ENCODE data around the gene KCNAB3.

The KCNAB3 gene

DNA sequence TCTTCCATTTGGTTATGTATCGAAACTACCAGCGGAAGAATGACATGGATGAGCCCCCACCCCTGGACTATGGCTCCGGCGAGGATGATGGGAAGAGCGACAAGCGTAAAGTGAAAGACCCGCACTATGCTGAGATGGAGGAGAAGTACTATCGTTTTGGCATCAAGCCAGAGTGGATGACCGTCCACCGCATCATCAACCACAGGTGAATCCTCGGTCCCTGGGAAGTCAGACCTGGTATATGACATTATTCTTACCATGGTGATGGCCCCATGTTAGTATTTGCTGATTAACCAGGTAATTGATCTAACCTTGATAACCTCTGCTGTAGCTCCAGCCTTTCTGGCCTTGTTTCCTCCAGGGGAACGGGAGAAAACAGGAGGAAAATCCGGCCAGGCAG, 32.6 kb downstream of the KCNAB3 start:
- no peak for DNase-seq

DNA sequence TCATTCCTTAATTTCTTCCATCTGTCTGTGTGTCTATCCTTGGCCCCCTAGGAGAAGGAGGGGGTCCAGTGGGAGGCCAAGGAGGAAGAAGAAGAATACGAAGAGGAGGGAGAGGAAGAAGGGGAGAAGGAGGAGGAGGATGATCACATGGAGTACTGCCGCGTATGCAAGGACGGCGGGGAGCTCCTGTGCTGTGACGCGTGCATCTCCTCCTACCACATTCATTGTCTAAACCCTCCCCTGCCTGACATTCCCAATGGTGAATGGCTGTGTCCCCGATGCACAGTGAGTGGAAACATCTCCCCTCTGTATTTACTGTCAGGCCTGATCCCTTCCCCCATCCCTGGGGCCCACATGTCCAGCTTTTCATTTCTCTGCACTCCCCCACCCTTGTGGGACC, 34.8 kb downstream of the KCNAB3 start:
- DNase-seq, result no peak

DNA sequence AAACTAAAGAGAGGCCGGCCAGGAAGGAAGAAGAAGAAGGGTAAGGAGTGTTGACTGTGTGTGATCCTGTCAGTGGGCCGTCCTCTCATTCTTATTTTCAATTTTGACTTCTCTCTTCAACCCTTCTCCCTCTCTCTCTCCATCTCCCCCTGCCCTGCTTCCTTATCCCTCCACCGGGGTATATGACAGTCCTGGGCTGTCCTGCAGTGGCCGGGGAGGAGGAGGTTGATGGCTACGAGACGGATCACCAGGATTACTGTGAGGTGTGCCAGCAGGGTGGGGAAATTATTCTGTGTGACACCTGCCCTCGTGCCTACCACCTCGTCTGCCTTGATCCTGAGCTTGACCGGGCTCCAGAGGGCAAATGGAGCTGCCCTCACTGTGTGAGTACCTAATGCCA, 35.4 kb downstream of the KCNAB3 start:
- DNase-seq, result no peak

DNA sequence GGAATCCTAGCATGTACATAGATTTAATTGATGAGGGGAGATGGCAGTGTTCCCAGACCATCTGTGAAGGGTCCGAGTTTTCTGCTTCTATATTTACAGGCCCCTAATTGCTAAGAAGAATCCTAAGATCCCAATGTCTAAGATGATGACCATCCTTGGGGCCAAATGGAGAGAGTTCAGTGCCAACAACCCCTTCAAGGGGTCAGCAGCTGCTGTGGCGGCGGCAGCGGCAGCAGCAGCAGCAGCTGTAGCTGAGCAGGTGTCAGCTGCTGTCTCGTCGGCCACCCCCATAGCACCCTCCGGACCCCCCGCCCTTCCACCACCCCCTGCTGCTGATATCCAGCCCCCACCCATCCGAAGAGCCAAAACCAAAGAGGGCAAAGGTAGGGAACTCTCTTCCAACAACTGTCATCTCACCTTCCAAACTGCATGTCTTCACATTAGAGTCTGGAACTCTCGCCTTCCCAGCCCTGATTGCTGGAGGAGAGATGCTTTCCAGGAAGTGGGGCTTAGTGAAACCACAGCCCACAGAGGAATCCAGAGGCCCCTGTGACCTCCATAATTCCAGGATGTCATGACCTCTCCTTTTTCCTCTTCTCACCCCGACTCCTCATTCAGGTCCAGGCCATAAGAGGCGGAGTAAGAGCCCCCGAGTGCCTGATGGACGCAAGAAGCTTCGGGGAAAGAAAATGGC, 36.3 kb downstream of the KCNAB3 start:
- no peak for DNase-seq

DNA sequence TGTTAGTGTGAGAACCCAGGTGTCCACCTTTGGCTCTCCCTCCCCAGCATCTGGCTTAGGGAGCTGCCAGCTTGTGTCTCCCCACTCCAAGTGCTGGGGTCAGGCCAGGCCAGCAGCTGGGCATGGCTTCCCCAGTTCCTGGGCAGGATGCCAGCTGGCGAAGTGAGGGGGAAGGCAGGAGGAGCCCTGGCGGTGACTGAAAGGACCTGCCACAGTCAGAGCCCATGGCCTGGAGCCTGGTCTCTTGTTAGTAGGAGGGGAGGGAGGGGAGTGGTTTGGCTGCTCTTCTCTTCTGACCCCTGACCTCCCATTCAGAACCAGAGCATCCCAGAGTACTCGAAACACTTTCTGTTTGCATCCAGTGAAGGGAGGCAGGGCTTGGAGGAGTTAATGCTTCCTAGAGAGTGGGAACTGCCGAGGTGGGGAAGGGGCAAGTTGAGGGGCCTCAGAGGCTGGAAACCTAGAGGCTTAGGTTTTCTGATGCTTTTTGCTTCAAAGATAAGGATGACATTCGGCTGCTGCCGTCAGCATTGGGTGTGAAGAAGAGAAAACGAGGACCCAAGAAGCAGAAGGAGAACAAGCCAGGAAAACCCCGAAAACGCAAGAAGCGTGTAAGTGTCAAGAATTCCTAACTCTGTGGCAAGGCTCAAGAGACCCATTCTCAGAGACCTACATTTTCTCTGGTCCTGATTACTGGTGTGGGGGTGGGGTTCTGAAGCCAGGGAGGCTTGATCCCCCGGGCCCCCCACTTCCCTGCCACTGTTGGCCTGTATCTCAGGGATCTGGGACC, 40.3 kb downstream of the KCNAB3 start:
- peak; percentile 72 for DNase-seq

DNA sequence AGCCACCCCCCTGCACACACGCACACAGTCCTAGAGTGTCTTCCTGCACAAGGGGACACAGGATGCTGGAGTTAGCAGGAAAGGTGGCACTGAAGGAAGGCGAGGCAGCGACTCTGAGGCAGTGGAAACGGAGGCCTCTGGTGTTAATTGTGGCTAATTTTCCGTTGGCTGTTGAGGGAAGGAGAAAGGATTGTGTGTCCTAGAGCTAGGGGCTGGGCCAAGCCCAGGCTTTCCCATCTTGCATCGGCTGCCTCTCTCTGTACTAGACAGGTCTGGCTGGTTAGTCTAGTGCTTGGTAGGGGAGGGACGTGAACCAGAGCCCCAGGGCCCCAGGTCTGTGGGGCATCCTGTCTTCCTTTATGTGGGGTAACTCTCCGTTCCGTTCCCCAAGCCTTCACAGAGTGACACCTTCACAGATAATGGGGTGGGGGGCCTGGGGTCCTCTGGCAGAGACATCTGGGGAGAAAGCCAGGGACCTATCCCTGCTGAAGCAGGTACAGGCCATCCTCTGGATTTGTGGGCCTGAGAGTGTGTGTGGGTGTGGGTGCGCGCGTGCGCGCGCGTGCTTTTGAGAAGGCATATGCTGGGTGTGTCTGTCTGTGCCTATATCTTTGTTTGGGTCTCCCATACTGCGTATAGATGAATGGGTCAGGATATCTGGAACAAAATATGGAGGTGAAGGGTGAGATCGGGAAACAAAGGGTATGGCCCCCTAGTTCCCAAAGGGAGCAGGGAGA, 41.3 kb downstream of the KCNAB3 start, which contains the start of gene CHD3:
Gene CHD3, plus strand, starts transcription at position 606 of the 737 bp plus-strand sequence. CDS start 212 bp downstream, outside the sequence.
- peak; percentile 28 for DNase-seq

DNA sequence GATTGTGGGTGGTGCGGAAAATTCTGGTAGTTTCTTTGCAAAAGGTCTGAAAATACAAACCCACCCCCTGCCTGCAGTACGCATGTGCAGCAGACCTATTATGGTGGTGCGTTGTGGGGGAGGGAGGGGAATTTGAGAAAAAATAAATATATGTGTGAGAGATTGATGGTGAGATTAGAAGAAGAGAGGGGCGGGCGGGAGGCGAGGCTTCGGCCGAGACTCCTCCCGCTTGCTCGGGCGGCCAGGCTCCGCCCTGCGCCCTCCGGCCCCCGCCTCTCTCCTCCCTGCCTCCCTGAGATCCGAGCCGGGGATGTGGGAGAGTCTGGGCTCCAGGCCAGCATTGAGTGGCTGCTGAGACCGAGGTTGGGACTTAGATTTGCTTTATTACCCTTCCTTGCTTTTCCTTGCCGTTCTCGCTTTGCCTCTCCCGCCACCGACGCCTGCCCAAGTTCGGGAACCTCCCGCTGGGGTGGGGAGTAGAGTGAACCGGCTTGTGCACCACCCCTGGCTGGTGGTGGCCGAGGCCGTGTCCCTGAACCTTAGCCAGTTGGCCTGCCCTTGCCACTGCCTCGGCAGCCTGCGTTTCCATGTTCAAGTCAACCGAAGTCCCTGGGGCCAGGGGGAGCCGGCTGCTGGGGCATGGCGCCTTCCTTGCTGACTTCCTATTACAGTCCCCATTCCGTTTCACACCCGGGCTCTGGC, 42.0 kb downstream of the KCNAB3 start:
- peak; percentile 79 for DNase-seq

DNA sequence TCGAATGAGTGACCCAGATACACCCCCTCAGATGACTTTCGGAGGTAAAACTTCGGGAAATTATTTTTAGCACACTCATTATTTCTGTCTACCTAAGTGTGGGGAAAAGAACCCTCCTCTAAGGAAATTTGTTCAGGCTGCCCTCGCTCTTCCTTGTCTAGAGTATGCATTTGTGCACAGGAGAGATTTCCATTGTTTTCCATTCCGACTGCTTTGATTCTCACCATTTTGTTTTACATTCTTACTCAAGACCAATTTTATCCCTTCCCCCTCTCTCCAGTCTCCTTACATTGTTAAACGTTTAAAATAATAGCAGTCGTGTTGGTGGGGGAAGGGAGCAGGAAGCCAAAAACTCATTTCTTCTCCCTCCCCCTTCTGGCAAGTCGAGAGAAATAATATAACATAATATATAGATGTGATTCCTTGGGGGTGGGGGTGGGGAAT, 42.6 kb downstream of the KCNAB3 start:
- DNase-seq, result no peak

DNA sequence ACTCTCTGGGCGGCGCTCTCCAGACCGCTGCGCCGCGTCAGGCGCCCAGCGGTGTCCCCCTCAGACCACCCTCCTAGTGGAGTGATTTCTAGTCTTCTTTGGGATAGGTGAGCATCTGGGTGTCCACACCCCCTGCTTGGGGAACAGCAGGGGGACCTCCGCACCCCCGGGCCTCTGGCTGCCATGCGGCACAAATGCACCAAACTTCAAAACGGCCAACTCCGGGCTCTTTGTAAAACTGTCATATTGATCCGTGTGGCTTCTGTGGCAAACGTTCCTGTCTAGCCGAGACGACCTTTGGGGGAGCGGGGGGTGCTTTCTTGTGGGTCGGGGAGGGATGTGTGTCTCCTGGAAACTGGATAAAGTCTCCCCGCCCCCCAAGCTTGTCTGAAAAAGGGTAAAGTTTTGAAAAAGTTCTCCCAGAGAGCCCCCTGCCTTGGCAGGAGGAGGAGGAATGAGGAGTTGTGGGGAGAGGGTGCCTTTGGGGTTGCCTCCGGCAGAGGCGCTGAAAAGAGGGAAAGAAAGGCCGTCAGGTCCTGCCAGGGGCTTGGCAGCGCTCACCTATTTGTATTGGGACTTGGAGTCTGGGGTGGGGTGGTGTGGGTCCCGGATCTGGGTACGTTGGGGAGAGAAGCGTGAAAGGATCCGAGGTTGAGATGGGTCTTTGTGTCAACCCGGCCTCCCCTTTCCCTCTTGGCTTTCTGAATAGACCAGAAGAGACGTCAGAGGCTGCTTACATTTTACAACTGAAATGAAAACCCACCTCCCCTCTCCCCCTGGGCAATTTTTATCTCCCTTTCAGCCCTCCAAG, 43.2 kb downstream of the KCNAB3 start:
- DNase-seq, result peak; percentile 28

DNA sequence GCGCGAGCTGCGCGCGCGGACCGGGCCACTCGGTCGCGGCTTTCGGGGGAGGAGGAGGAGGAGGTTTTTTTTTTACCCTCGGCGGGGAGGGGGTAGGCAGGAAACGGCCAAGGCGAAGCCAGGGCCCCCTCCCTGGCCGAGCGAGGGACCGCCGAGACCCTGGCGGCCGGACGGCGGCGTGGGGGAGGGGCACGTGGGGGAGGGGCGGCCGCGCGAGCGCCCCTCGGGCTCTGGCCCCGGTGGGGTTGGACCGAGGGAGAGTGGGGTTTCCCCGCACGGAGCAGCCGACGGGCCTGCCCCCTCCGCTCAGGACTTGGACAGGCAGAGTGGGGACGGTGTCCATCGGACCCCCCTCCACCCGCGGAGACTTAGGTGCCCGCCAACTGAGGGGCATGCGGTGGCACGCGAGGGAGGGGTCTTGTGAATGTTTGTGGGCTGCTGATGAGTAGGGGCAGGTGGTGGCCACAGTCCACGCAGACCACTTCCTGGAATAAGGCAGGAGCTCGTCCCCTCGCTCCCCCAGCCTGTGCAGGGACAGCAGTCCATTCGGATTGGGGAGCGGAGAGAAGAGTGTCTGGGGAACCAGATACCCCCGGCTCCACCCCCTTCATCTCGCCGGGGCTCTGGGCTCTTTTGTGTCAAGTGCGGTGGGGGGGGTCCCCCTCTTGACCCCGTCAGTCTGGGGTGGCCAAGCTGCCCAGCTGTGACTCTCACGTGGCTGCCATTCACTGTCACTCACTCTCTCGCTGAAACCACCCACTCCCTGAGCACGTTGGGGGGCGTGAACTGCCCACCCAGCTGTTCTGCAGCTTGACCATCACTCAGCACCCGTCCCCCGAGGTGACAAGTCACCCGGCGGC, 44.1 kb downstream of the KCNAB3 start:
- peak; percentile 60 for DNase-seq

DNA sequence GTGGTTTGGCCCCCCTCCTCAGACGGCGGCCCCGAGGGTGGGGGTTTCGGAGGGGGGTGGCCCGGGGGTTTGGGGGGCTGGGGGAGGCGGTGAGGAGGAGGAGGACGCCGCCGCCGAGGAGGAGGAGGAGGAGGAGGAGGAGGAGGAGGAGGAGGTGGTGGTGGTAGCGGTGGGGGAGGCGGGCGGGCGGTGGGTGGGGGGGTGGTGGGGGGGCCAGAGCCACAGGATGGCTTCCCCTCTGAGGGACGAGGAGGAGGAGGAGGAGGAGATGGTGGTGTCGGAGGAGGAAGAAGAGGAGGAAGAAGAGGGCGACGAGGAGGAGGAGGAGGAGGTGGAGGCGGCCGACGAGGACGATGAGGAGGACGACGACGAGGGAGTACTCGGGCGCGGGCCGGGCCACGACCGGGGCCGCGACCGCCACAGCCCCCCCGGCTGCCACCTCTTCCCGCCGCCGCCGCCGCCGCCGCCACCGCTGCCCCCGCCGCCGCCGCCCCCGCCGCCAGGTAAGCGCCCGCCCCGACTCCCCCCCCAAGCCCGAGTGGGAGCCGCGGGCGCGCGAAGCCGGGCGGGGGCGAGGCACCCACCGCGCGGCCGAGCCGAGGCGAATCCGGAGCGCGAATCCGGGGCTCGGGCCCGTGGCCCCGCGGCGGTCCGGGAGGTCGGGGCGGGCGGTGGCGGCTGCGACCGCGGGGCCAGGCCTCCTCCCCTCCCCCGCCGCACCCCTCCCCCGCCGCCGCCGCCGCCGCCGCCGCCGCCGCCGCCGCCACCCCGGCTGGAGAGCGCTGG, 44.9 kb downstream of the KCNAB3 start:
- no peak for DNase-seq

DNA sequence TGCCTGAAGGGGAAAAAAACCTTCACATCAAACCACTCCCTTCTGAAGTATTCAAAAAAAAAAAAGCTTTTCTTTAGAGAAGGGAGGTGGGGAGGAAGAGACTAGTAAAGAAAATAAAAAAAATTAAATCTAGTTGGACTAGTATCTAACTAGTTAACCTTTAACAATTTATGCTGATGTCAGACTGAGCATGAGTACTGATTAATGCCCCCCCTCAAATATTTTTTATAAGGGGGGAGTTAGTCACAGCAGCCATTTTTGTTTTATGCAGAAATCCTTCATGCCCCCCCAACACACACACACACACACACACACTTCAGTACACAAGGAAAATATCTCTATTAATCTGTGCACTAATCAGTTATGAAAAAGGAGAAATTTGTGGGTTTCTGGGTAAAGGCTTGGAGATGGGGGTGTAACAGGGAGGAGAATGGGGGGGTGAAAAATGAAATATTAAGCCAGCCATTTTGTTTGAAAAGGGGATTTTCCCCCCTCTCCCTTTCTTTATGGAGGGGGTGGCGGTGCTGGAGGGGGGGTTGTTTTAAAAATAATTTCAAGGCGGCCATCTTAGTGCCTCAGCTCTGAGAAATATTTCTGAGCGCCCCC, 45.8 kb downstream of the KCNAB3 start:
- no peak for DNase-seq

DNA sequence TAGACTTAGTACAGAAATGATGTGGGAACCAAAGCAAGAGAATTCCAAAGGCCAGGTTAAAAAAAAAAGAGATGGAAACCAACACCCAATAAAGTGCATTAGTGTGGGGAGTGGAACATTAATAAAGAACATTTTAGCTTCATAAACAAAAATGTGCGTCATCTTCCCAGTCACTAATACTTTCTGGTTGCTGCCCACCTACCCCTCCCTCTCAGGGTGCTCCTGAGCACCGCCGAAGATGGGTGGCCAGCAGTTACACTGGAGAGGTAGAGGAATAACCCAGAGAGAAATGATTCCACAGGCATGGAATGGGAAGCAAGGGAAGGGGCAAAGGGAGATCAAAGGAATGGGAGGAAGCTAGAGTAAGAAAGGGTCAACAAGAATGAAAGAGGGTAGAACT, 47.0 kb downstream of the KCNAB3 start:
- no peak for DNase-seq

DNA sequence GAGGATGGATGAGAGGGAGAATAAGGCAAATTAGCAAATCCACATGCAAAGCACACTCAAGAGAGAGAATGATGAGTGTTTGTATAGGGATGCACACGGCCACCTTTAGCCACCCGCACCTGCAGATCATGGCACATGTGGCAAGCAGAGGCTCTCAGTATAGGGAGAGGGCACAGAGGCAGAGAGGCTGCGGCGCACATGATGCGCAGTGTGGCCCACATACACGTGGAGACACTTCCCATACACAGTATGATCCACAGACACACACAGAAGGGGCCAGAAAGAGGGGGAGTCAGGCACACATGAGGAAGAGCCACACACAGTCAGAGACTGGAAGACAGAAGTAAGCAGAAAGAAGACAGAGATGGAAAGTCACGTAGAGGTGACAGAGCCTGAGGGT, 47.6 kb downstream of the KCNAB3 start:
- DNase-seq, result no peak

DNA sequence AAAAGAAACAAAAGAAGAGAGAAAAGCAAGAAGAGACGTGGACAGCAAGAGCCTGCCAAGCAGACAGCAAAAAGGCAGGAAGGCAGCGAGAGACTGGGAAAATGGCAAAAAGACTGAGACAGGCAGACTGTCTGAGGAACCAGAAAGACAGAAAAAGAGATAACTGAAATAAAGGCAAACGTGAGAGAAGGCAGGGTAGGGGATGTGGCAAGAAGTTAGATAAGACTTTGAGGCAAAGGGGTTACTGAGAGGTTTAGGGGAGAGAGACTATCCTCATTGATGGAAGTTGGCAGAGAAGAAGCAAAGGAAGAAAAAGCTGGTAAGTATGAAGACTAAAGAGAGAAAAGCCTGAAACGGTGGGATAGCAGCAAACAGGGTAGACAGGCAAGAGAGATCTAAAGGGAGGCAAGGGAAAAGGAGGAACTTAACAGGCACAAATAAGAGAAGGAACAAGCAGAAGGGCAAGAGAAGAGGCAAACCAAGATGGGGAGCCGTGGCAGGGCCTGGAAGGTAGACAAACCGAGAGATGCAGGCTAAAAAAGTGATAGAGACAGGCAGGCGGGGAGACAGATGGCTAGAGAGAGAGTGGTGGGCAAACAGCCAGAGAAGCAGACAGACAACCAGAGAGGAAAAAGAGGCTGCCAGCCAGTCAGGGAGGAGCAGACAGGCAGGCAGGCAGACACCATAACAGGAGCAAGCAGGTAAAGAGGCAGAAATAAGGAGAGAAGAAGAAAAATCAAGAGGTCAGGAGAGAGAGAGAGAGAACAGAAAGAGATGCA, 48.2 kb downstream of the KCNAB3 start:
- peak; percentile 21 for DNase-seq

DNA sequence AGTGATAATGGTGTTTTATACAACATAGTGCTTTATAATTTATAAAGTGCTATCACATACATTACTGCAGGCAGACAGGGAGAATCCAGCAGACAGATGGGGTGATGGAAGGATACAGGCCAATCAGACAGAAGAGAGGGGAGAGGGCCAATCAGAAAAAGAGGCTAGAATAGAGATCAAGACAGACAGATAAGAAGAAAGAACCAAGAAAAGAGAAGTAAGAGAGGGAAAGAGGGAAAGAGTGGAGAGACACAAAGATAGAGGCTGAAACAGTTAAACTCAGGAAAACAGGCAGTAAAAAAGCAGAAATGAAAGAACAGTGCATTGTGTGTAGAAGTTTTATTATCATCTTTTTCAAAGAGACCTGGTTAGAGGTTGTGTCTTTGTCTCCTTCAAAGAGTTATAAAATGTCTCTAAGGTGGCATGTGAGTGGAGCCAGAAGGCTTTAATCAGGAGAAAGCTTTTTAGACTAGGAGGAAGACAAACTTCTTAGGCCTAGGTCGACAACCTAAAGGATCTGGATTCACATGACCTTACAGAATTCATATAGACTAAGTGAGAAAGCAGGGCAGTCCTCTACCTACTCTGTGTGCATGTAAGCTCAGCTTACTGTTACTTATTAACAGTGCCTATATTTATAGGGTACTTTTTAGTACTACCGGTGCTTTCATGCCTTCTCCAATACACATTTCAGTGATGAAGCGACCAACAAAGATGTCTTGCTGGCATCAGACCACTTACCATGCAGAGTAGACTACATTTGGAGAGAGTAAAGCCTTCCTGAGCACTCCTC, 49.4 kb downstream of the KCNAB3 start:
- peak; percentile 70 for DNase-seq

DNA sequence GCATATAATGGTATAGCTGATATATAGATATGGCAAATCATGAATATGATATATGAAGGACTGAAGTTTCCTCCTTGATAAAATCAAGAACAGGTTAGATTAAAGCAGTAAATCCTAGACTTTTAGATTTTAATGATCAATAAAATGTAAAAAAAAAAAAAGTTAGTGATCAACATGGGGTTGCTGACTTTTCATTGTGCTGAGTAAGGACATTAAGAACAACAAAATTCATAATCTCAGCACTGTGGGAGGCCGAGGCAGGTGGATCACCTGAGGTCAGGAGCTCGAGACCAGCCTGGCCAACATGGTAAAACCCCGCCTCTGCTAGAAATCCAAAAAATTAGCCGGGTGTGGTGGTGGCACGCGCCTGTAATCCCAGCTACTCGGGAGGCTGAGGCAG, 51.4 kb downstream of the KCNAB3 start:
- DNase-seq, result no peak

DNA sequence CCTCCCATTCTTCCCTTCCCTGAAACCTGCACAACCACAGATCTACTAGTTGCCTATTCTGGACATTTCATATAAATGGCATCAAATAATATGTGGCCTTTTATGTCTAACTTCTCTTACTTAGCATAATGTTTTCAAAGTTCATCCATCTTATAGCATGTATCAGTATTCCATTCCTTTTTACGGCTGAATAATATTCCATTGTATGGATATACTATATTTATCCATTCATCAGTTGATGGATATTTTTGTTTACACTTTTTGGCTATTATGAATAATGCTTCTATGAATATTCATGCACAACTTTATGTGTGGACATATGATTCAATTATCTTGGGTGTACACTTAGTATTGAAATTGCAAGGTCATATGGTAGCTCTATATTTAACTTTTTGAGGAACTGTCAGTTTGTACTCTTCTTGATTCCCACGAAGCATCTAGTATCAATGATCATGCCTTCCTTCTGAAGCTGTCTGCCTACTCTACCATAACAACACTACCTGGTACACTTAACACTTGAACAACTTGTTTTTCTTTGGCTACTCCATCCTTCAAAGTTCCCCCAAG, 53.8 kb downstream of the KCNAB3 start:
- DNase-seq, result no peak
